Thymus (tissue), 11 donors: Measurements from ENCODE around the gene OAS2. TPM values are rescaled to one million over a fixed set of nuclear protein-coding genes. Genes with fewer than 3 reads are reported as not detected.
"Not testable (repeated sequence)": the region's sequence is repeated elsewhere in the genome, so short reads cannot be mapped to it uniquely, and the experiment has no call there.

Experiments used
- DNase-seq, 9 donors: peaks; one replicate each; pipeline ENCODE4 v3.0.0-alpha.2; 2013; ENCODE audit warnings: low spot score in 9 of 9, low read depth in 6 of 9, missing footprints in 1 of 9
- H3K27ac ChIP-seq, 2 donors: one replicate each; pipeline ENCODE4 v1.5.1; 2013; ENCODE audit warnings: control low read depth in 1 of 2, low read depth in 1 of 2, low read length in 1 of 2, mild to moderate bottlenecking in 1 of 2, moderate library complexity in 1 of 2
- H3K27me3 ChIP-seq, 2 donors: one replicate each; pipeline ENCODE4 v1.5.1; 2013; ENCODE audit warnings: low read length in 1 of 2; ENCODE audit not compliant: control insufficient read depth in 2 of 2, insufficient read depth in 1 of 2
- H3K36me3 ChIP-seq, 2 donors: one replicate each; pipeline ENCODE4 v1.5.1; 2013; ENCODE audit warnings: low read length in 1 of 2, mild to moderate bottlenecking in 1 of 2, moderate library complexity in 1 of 2; ENCODE audit not compliant: control insufficient read depth in 2 of 2, insufficient read depth in 2 of 2
- H3K4me1 ChIP-seq, 2 donors: one replicate each; pipeline ENCODE4 v1.5.1; 2013; ENCODE audit warnings: low read length in 2 of 2; ENCODE audit not compliant: control insufficient read depth in 2 of 2, insufficient read depth in 2 of 2
- H3K4me3 ChIP-seq, 2 donors: one replicate each; pipeline ENCODE4 v1.5.1; 2013; ENCODE audit warnings: low read length in 2 of 2, control low read depth in 1 of 2, mild to moderate bottlenecking in 1 of 2
- H3K9me3 ChIP-seq, 2 donors: one replicate each; pipeline ENCODE4 v1.5.1; 2013; ENCODE audit warnings: low read length in 1 of 2, mild to moderate bottlenecking in 1 of 2; ENCODE audit not compliant: control insufficient read depth in 2 of 2, insufficient read depth in 1 of 2
- WGBS: extraction: QIAGEN DNeasy Blood & Tissue Kit; methylation state at CpG from one replicate; pipeline ENCODE4 v1.1.7; 2013; 5-methylcytosine and 5-hydroxymethylcytosine counted together
- polyA plus RNA-seq: library from polyadenylated mRNA; stranded (reverse); fragments of 200-250 nt; gene quantifications from one replicate; pipeline ENCODE4 v1.2.3, GENCODE V29; 2013
- total RNA-seq: library from RNA; stranded (reverse); fragments of 120-200 nt; gene quantifications from one replicate; pipeline ENCODE4 v1.2.4, GENCODE V29; 2013
- donor health status: healthy.

Gene OAS2
- total and polyA plus RNA-seq, 2 donors = 29.8 to 45.8 TPM

DNA sequence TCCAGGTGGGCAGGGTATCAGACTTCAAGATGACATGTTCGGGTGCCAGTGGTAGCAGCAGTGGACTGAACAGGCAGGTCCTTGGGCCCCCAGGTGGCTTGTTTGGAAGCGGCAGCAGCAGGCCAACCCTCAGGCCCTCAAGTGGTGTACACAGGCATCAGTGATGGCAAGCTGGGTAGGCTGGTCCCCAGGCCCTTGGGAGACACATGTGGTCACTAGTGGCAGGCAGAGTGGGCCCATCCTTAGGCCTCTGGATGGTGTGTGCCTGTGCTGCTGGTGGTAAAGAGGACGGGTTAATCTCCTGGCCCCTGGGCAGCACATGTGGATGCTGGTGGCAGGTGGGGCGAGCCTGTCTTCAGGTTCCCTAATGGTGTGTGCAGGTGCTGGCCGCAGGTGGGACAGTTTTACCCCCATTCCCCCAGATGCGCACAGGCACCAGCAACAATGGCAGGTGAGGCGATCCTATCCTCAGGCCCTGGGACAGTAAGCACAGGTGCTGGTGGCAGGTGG, 8.0 kb downstream of the OAS2 start:
- WGBS = 98% methylated on average over 7 of the region's 7 CpGs
- no peak overlapping the region for H3K27ac ChIP-seq
- H3K4me3 ChIP-seq = no peak overlapping the region
- no peak for DNase-seq
- H3K27me3 ChIP-seq = no peaks in the 10 kb centered on the region
- peaks cover 14 to 29% of the 10 kb centered on the region in 2 donors for H3K36me3 ChIP-seq
- no peaks in the 10 kb centered on the region for H3K9me3 ChIP-seq
- no peaks in the 10 kb centered on the region for H3K4me1 ChIP-seq

DNA sequence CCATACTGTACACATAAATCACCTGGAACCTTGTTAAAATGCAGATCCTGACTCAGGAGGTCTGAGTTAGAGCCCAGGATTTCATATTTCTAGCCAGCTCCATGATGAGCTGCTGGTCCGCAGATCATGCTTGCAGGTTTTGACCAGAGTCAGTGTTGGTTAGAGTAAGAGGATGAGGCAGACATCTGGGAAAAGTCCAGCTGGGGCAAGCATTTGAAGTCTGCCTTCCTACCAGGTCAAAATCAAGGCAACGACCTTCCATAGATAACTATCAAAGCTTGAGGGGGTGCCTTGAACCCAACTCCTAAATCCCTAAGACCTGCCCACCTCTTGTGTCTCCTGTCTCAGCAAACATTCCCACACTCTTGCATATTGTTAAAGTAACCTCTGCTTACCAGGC, 9.2 kb downstream of the OAS2 start:
- WGBS = 96% methylated on average over 2 of the region's 2 CpGs

DNA sequence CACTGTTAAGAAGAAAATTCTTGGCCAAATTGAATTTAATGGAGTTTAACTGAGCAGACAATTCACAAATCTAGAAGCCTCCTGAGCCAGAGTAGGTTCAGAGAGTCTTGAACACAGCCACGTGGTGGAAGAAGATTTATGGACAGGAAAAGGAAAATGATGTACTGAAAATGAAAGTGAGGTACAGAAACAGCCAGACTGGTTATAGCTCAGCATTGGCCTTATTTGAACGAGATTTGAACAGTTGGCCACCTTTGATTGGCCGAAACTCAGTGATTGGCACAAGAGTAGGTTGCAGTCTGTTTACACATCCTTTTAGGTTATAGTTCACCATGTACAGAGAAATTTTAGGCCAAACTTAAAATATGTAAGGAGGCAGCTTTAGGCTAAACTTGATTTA, 9.9 kb downstream of the OAS2 start:
- H3K27me3 ChIP-seq = no peaks in the 10 kb centered on the region
- no peak overlapping the region for H3K27ac ChIP-seq
- WGBS = 42% methylated on average over 3 of the region's 3 CpGs
- H3K4me3 ChIP-seq = no peak overlapping the region
- peaks cover 14 to 33% of the 10 kb centered on the region in 2 donors for H3K36me3 ChIP-seq
- no peaks in the 10 kb centered on the region for H3K4me1 ChIP-seq
- peaks cover 0 to 4% of the 10 kb centered on the region in 2 donors for H3K9me3 ChIP-seq
- DNase-seq = no peak

More for the DNA sequence above, 9.2 kb downstream of the OAS2 start:
- H3K27me3 ChIP-seq = no peaks in the 10 kb centered on the region
- peaks cover 14 to 32% of the 10 kb centered on the region in 2 donors for H3K36me3 ChIP-seq
- H3K9me3 ChIP-seq = peaks cover 0 to under 1% of the 10 kb centered on the region in 2 donors
- no peaks in the 10 kb centered on the region for H3K4me1 ChIP-seq
- DNase-seq = no peak
- H3K4me3 ChIP-seq = no peak overlapping the region
- H3K27ac ChIP-seq = no peak overlapping the region

DNA sequence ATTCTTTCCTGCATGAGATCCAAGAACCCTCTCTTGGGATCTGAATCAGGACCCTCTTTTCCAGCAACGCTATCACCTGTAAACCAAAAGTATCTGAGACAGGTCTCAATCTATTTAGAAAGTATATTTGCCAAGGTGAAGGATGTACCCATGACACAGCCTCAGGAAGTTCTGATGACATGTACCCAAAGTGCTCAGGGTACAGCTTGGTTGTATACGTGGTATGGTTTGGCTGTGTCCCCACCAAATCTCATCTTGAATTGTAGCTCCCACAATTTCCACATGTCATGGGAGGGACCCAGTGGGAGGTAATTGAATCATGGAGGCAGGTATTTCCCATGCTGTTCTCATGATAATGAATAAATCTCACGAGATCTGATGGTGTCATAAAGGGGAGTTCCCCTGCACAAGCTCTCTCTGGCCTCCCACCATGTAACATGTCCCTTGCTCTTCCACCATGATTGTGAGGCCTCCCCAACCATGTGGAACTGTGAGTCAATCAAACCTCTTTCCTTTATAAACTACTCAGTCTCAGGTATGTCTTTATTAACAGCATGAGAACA, 10.6 kb downstream of the OAS2 start:
- H3K36me3 ChIP-seq = peaks cover 14 to 33% of the 10 kb centered on the region in 2 donors
- H3K27ac ChIP-seq, H3K27me3 ChIP-seq, H3K4me1 ChIP-seq, H3K9me3 ChIP-seq, DNase-seq, H3K4me3 ChIP-seq: not testable (repeated sequence)
- WGBS = 98% methylated on average over 3 of the region's 3 CpGs

DNA sequence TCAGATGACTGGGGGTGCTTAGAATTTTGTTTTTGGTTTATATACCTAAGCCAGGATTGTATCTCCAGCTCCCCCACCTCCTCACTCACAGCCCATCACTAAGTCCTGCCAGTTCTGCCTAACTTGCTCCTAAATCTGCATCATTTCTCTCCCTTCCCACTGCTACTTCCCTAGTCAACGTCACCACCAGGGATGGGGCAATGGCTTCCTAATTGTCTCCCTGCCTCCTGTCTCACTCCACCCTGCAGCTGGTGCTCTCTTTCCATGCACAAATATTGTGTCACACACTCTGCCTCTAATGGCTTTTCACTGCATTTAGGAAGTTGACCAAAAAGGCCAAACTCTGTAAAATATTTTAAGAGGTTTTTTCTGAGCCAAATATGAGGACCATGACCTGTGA, 11.5 kb downstream of the OAS2 start:
- Histone ChIP-seq H3K4me3 (no peak overlapping the region), H3K27me3 (no peaks in the 10 kb centered on the region), H3K27ac (no peak overlapping the region), H3K9me3 (peaks cover 0 to 4% of the 10 kb centered on the region in 2 donors), H3K36me3 (peaks cover 14 to 33% of the 10 kb centered on the region in 2 donors), H3K4me1 (no peaks in the 10 kb centered on the region)
- DNase-seq = no peak
- 92% methylated on average over 1 of the region's 1 CpG for WGBS

DNA sequence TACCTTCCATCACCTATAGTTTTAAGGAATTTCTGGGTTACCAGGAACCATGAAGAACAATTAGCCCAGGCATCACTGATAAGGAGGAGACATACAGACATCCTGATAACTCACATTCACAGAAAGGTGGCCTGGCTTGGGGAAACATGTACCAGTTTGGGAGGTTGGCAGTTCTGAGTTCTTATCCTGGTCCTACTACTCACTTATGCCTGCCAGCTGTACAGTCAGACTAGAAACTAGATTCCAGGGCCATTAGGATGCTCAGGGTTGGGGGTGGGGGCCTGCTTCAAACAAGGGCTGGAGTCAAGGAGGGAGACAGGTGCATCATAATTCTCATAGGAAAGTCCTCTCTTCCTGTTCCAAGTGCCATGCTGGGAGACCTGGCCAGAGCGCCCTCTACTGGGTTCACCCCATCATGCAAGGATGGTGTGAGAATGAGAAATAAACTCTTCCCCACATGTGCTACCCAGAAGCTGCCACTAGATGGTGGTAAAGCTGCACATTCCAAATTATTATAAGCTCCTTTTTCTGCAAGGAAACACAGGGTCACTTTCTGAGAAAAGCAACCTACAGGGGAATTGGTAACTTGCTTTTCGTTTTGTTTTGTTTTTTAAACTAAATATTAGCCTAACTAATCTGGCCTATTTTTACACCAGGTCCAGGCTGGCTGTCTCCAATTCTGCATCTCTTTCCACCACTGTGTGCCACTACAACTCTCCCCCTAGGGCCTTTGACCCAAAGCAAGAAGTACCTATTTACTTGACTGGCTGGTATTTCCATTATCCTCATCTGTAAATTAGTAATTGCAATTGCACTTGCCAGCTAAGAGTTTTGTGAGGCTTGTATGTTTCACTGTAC, 14.5 kb downstream of the OAS2 start:
- Histone ChIP-seq H3K4me3 (no peak overlapping the region), H3K27me3 (no peaks in the 10 kb centered on the region), H3K4me1 (no peaks in the 10 kb centered on the region), H3K36me3 (peaks cover 14 to 40% of the 10 kb centered on the region in 2 donors), H3K27ac (no peak overlapping the region), H3K9me3 (peaks cover 0 to 4% of the 10 kb centered on the region in 2 donors)
- WGBS = 35% methylated on average over 2 of the region's 2 CpGs
- peak in 6 of 9 donors; percentile 12 to 57 (median 28) for DNase-seq

DNA sequence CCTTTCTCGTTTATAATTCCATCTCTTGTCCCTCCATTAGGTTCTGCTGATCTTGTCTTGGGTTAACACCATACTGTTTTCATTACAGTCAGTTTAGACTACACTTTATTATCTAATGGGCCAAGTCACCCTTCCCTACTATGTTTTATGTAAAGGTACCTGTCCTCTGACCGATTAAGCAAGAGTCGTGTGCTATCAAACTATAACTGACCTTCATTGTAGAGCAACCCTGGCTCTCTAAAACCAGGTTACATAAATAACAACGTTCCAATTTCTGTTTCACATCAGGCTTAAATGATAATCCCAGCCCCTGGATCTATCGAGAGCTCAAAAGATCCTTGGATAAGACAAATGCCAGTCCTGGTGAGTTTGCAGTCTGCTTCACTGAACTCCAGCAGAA, 16.7 kb downstream of the OAS2 start:
- 96% methylated on average over 5 of the region's 5 CpGs for WGBS
- Histone ChIP-seq H3K36me3 (peaks cover 15 to 39% of the 10 kb centered on the region in 2 donors), H3K4me1 (no peaks in the 10 kb centered on the region)

DNA sequence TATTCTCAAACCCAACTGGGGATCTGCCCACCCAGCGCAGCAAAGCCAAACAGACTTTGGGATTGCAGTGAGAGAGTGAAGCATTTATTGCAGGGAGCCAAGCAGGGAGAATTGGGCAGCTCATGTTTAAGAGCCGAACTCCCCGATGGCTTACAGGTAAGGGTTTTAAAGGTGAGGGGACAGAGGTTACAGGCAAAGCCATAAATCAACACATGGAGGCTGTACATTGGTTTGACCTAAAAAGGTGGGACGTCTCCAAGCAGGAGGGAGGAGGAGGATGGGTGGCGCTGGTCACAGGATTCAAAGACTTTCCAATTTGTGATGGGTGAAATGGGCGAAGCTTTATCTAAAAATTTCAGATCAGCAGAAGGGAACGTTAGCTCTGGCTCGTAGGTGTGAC, 18.2 kb downstream of the OAS2 start:
- DNase-seq = no peak
- 90% methylated on average over 8 of the region's 8 CpGs for WGBS
- H3K4me3 ChIP-seq = no peak overlapping the region
- no peaks in the 10 kb centered on the region for H3K27me3 ChIP-seq
- H3K4me1 ChIP-seq = no peaks in the 10 kb centered on the region
- H3K36me3 ChIP-seq = peaks cover 18 to 38% of the 10 kb centered on the region in 2 donors
- H3K27ac ChIP-seq = no peak overlapping the region
- H3K9me3 ChIP-seq = peaks cover 0 to 4% of the 10 kb centered on the region in 2 donors

More for the DNA sequence above, 16.7 kb downstream of the OAS2 start:
- DNase-seq = no peak
- Histone ChIP-seq H3K9me3 (peaks cover 0 to 4% of the 10 kb centered on the region in 2 donors), H3K27me3 (no peaks in the 10 kb centered on the region), H3K4me3 (no peak overlapping the region), H3K27ac (no peak overlapping the region)

DNA sequence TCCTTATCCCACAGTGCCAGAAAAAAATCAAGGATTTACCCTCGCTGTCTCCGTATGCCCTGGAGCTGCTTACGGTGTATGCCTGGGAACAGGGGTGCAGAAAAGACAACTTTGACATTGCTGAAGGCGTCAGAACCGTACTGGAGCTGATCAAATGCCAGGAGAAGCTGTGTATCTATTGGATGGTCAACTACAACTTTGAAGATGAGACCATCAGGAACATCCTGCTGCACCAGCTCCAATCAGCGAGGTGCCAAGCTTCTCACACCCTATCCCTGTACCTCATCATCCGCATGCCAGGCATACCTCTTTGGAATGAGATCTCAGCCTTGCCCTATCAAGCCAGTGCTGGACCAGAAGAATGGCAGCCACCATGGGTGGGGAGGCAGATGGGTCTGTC, 19.2 kb downstream of the OAS2 start:
- peaks cover 19 to 35% of the 10 kb centered on the region in 2 donors for H3K36me3 ChIP-seq
- H3K27ac ChIP-seq = no peak overlapping the region
- H3K27me3 ChIP-seq = no peaks in the 10 kb centered on the region
- WGBS = 98% methylated on average over 7 of the region's 7 CpGs
- DNase-seq = no peak
- H3K4me3 ChIP-seq = no peak overlapping the region
- peaks cover 0 to 4% of the 10 kb centered on the region in 2 donors for H3K9me3 ChIP-seq
- no peaks in the 10 kb centered on the region for H3K4me1 ChIP-seq
